Midbrain (tissue), 1 donor: ENCODE data around the gene KCNK5.

Experiments used
- DNase-seq: peaks from one replicate; lab custom pipeline; 2025; lab: John Stamatoyannopoulos, UW

KCNK5 gene

DNA sequence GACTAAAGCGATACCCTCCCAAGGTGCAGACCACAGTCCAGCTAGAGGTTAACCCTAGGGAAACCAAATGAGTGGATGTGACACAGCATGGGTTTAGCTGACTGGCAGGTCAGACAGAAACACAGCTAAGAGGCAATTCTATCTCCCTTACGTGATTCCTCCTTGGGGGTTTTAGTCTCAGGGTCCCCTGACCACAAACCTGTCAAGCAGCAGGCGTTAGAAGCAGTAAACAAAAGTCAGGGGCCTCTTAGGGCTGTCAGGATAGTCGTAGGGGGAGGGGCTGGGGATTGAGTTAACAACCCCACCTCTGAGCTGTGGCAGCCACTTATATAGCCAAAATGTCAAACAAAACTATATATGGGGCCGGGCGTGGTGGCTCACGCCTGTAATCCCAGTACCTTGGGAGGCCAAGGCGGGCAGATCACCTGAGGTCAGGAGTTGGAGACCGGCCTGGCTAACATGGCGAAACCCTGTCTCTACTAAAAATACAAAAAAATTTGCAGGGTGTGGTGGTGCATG is 13.6 kb downstream of the KCNK5 start:
- no peak for DNase-seq

DNA sequence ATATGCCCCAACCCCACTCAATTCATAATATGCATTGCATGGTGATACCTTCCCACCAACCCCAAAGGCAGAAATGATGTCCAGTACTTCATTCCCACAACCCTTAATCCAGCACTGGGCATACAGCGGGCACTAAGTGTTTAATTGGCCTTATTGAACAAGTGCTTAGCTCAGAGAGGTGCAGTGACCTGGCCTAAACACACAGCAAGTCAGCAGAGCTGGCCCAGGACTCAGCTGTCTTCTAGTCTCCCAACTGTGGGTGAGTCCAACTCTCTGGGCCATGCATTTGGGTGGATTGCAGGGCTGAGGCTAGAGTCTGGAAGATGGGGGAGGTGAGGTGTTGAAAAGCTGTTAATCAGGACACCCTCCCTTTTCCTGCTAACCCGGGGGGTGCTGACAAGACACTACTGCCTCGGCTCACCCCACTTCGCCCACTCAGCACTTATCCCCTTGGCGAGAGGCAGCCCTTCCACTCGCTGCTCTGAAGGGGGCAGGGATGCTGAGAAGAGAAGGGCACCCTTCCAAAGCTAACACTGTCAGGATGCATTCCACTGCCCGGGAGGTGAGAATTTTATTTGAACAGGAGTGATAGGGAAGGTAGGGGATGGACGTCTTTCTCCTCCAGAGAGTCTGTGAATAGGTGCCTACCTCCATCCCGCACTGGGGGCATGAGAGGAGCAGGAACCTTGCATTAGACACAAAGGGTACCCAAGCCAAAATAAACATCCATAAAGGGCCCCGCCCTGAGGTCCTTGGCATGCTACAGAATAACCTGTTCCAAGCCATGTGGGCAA is 14.2 kb downstream of the KCNK5 start:
- DNase-seq: no peak

DNA sequence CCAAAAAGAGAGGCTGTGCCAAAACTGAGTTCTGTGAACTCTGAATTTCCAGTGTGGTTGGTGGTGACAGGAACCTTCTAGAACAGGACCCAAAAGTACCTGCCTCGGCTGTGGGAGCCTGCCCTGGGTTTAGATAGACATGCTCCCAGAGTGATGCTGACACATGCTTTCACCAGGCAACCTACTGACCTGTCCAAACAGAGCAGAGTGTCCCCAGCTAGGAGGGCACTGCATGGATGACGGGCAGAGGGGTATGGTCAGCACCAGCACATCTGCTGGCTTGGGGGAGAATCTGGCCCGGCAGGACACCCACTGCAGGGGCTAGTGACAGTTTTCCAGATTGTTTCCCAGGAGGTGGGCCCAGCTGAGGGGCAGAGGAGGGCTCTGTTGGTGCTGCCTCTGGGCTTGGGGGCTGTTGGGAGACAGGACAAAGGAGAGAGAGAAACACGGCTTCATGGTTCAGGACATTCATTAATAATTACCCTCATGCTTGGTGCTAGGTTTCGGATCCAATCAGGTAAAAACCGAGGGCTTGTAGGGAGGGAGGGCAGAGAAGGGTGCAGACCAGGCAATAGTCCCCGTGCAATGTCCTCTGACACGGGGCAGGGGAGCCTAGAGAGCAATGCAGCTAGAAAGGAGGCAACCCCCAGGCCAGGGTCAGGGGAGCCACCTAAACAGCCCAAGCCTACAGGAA is 15.0 kb downstream of the KCNK5 start:
- no peak for DNase-seq

DNA sequence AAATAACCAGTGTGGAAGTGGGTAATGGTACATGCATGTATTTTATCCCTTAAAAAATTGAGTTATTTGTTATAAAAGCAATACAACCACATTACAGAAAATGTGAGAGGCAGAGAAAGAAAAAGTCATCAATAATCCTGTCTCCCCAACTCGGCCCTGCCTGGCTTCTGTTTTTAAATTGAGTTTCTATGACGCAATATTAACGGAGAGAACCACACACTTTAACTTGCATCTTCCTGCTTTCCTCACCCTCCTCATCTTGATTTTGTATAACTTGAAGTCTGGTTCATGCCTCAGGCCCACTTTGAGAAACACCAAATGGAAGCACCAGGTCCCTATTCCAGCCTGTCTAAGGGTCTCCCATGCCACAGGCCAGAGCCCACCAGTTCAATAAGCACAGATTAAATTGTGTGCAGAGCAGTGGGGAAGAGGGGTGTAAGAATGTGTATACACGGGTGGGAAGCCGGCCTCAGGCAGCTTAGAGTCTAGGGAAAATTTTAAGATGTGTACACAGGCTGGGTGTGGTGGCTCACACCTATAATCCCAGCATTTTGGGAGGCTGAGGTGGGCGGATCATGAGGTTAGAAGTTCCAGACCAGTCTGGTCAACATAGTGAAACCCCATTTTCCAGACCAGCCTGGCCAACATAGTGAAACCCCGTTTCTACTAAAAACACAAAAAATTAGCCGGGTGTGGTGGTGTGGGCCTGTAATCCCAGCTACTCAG is 15.9 kb downstream of the KCNK5 start:
- no peak for DNase-seq

DNA sequence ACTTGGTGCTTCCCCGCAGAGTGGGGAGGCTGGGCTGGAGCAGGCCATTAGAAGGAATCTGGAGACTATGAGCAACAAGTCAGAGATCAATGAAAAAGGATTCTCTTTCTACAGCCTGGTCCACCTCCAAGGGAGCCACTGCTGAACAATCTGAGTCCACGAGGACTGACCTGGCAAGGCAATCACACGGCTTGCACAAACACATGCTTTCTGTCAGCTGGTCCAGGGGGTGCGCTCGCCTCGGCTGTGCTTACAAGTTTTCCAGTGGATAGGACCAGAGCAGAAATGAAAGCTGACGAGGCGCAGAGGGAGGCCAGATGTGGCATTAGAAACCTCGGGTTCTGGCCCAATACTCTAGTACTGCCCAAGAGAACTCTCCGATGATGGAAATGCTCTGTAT is 18.1 kb downstream of the KCNK5 start:
- DNase-seq: no peak

DNA sequence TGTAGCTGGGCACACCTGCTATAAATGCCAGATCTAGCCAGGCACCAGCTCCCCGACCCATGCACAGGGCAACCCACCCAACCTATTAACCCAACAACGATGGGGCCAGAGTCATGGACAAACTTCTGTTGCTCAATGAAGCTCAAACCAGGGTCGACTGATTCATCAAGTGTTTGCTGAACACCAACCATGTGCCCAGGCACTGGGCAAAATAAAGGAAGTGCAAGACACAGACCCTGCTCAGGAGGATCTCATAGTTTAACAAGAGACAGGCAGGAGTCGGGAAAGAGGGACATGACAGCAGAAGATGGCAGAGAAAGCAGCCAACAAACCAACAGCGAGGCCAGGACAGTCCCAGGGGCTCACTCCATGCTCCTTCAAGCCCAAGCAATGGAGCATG is 18.8 kb downstream of the KCNK5 start:
- DNase-seq: no peak

DNA sequence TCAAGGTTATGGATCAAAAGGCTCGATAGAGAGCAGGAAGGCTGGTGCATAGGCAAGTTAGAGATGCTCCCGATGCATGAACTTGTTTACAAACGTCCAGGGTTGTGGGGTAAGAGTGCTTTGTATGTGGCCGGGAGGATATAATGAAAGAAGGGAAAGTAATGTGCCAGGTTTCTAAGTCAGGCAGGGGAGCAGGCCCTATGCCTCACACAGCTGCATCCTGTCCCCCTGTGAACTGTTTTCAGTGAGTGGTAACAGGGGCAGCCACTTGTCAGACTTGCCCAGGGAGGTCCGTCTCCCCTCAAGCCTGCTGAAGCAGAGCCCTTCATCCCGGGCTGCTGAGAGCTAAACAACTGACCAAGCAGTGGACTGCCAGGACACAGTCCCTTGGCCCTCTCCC is 19.4 kb downstream of the KCNK5 start:
- no peak for DNase-seq

DNA sequence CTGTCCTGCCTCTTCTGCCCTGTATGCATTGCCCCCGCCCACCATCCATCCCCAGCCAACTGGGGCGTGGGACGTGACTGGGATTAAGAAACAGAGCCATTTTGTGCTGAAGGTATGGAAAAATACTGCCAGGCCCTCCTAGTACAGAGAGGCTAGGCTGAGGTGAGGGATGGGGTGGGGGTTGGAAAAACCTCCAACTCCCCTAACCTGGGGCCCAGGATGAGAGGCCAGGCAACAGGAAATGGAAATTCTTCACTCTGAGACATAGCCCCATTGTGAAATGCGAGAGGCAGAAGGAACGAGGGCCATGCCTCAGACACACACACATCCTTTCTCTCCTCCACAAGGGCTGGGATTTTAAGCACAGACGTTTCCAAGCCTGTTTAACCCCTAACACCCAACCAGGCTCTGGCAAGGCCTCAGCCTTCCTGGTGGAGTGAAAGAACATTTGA is 19.9 kb downstream of the KCNK5 start:
- no peak for DNase-seq

DNA sequence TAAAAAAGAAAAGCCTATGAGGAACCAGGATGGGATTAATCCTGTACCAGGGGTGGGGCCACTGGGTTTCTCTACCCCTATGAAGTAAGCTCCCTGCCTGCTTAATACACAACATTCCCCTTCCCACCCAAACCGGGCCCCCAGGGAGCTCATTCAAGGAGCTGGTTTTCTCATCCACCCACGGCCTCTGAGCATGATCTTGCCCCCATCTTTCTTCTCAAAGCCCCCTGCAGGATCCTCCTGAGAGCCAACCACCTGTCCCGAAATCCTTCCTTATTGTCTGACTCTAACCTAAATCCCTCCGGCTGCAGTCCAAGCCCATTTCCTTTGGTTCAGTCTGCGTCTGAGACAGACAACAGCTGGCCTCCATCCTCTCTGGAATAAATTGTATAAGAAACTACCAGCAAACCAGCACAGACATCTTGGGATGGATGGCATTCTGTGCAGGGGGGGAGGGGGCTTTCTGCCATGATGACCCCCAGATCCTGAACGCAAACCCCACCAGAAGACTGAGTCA is 21.0 kb downstream of the KCNK5 start:
- DNase-seq: no peak

DNA sequence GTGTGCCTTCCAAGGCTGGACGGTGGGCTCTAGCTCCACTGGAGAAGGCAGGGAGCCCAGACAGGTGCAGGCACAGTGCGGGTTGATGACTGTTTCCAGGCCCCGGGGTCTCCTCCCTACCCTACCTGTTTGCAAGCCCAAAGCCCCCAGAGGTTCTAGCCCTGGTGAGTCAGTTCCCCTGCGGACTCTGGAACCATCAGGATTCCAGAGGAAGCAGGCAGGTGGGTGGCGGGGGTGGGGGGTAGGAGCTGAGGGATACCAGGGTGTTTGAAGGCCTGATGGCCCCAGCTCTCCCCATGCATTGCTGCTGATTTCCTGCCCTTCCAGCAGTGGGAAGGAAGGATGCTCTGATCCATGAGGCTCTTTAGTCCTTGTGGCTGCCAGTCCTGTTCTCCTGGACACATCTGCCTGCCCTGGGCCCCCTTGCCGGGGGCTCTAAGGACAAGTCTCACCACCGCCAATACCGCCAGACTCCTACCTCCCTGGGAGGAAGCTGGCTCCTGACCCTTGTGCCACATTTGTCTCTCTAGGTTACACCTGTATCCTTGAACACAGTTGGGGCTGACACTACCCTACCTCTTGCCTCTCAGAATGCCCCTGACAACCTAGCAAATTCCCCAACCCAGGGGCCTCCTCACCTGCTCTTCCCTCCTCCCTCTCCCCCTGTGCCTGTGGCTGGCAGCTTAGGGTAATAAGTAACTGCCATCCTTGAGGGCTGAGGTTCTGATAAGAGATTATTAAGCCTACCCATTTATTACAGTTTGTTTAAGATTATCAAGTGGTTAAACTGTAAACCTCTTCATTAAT is 21.7 kb downstream of the KCNK5 start:
- DNase-seq: no peak

DNA sequence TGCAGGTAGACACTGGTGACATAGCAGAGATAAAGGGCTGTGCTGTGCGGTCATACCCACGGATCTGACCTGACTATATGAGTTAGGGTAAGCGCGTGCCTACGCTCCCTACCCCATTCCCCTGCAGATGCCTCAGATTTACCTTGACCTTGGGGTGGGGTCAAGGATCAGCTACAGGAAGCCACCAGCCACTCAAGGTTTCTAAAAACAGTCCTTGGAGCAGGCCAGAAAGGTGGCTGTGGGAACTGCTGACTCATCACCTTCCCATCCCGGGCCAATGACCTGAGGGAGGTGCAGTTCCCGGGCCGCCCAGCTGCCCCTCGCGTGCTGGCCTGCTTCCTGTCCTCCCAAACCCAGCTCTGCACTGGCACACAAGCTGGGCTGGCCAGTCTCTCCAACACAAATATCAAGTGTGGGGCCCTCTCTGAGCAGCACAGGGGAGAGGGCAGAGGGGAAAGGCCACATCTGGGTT is 23.0 kb downstream of the KCNK5 start:
- no peak for DNase-seq

DNA sequence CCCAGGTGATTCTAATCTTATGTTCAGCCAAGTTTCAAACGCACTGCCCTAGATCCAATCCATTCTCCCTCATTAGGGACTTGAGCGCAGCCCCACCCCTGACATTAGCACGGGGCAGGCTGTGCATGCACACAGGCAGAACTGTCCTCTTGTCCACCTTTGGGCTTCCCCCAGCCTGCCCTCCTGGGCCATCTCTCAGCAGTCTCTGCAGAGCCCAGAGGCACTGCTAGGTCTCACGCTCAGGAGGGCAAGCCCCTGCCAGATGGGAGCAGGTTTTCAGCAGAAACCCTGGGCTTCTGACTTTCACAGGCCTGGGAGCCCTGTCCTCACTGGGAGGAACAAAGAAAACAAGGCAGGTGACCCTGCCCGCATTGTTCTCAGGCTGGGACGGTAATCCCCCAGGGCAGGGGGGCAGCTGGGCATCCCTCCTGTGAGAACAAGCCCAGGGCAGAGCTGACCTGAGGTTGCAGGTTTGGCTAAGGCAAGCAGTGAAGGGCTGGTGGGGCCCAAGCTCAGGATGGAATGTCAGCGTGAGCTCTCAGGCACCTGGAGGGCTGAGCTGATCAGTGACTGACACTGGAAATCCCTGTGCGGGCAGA is 24.5 kb downstream of the KCNK5 start:
- no peak for DNase-seq

DNA sequence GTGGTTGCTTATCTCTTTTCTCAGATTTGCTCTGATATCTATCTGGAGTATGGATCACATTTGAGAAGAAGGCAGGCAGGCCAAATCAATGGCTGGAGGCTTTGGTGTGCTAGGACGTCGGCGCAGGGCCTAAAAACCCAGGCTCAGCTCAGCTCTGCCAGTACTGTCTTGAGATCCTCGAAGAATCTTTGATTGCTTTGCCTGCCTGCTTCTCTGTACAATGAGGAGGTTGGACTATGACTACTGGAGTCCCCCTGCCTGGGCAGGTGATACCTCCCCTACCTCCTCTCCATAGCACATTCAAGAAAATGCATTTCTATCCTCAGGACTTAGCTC is 25.1 kb downstream of the KCNK5 start:
- DNase-seq: no peak

DNA sequence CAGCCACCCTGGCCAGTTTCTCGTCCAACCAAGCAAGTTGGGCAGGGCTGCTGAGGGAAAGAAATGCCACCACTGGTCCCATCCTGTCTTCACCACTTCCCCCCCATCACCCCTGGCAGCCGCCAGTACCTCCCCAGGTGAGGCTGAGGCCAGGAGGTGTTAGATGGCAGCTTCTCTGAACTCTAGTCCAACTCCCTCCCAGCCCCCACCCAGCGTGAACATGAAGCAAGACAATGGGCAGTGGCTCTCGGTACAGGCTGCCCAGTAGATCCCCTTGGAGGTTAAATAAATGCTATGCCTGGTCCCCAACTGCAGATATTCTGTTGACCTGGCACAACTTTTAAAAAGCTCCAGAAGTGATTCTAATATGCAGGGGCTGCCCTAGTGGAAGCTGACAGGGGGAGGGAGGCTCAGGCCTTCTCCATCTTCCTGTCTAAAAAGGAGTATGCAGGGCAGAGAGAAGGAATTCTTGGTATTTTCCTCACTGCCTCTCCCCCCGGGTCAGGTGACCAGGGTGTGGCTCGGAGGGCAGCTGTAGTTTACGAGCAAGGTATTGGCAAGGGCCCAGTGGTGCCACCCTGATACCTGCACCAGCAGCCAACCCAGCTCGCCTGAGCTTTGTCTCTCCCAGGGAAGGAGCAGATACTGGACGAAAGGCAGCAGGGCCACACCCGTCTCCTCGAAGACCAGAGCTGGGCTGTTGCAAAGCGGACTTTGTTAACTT is 25.7 kb downstream of the KCNK5 start:
- no peak for DNase-seq

DNA sequence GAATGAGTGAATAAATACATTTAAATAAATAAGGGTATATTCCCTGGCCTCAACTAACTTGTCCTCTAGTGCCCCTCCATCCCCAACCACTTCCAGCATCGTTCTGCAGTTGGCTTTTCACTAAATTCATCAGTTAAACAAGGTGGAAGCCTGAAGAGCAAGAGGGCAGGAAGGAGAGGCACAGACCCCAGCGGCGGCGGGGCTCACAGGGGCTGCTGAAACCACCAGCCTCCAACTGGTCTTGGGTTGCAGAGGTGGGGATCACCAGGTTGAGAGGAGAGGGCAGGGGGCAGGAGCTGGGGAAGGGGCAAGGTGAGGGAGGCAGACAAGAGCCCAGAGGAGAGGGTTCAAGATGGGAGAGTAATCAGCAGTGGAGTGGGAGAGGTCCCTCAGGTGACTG is 27.1 kb downstream of the KCNK5 start:
- no peak for DNase-seq

DNA sequence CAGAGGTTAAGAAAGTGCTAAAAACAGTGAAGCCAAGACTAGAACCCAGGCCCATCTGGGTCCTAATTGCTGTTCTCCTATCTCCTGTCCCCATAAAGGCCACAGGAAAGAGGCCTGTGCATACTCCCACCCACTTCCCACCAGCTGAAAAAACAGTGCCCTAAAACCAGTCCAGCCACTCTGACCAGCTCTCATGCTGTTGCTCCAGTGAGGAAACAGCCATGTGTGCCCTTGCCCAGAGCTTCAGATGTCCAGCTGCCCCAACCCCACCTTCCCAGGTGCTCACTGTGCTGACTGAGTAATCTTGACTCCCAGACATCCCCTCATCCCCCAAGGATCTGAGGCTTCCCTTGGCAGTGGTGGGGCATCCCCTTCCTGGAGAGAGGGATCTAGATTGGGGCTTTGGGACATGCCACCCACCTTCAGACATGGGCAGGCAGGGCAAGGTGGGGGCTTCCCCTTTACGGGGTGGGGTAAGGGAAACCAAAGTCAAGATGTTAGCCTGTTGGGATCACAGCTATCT is 28.7 kb downstream of the KCNK5 start:
- no peak for DNase-seq

DNA sequence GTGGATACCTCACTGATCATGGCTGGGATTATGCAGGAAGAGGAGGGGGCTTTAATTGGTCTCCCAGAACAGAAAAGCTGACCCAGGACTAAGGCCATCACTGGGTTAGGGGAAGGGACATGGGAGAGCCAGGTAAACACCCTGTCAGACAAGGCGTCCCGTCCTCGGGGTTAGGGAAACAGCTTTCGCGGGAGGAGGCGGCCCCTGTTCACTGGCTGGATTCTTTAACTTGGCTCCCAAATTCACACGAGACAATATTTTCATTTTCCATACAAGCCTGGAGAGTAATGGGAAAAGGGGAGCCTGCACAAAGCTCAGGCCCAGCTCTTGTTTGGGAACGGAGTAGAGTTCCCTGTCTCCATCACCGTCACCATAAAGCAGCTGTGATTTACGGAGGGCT is 29.3 kb downstream of the KCNK5 start:
- no peak for DNase-seq

DNA sequence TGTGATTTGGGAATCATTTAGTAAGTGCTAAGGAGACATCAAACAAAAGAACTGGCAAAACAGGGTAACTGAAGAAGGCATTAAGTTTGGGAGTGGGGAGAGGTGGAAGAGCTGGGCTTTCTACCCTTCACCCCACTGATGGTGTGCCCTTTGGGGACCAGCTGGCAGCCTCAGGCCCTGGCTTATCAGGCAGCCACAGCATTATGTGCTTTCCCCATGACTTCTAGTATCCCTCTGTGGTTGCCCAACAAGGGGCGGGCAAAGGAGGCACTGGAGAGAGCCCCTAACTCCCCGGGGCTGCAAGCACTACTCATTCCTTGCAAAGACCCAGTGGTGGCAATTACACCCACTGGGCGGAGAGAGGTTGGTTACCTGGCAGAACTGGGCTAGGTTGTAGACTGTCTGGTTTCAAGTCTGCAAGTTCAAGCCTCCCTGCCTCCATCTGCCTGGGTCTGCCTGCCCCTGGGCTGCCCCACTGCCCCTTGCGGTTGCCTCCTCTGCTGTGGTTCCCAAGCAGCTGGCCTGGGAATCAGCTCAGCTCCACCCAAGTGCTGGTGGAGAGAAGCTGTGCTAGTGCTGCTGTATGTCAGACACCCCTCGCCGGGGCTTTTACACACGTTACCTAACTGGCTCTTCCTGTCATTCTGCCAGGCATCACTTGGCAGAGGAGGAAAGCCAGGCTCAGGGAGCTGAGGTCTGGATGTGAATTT is 29.9 kb downstream of the KCNK5 start:
- DNase-seq: no peak

DNA sequence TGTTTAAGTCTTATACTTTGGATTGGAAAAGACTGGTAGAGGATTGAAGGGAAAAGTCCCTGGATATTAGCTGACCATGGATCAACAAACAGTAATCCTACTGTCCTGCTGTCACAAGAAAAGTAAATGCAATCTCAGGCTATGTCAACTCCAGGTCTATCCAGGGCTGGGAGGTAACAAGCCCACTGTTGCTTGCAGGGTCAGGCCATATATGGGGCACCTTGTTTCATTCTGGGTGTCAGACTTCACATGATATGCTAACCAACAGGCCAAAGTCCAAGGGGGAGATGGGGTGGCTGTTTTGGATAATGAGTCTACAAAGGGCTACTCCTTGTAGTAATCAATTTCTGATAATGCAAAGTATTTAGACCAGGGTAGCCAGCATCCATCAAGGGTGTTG is 30.7 kb downstream of the KCNK5 start:
- DNase-seq: no peak
